B cell (primary cell): ENCODE results near the gene CACNA2D3.

ENCODE experiments used
- EZH2 ChIP-seq: IDR thresholded peaks from 2 replicates; pipeline ENCODE4 v1.6.1; 2012; ENCODE audit warnings: borderline replicate concordance, low read depth, mild to moderate bottlenecking, moderate library complexity, low read length; ENCODE audit not compliant: insufficient read depth, poor library complexity, severe bottlenecking
- TF ChIP-seq, protein P1 (sequence below): fragments of 200-600 bp; IDR thresholded peaks from one replicate; pipeline ENCODE4 v1.8.0; 2022; ENCODE audit warnings: antibody characterized with exemption, mild to moderate bottlenecking

GRCh38 chr3:54861248-54862067 is 739.1 kb downstream of the CACNA2D3 start:
- TF ChIP-seq, protein P1, sequence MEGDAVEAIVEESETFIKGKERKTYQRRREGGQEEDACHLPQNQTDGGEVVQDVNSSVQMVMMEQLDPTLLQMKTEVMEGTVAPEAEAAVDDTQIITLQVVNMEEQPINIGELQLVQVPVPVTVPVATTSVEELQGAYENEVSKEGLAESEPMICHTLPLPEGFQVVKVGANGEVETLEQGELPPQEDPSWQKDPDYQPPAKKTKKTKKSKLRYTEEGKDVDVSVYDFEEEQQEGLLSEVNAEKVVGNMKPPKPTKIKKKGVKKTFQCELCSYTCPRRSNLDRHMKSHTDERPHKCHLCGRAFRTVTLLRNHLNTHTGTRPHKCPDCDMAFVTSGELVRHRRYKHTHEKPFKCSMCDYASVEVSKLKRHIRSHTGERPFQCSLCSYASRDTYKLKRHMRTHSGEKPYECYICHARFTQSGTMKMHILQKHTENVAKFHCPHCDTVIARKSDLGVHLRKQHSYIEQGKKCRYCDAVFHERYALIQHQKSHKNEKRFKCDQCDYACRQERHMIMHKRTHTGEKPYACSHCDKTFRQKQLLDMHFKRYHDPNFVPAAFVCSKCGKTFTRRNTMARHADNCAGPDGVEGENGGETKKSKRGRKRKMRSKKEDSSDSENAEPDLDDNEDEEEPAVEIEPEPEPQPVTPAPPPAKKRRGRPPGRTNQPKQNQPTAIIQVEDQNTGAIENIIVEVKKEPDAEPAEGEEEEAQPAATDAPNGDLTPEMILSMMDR = no peak
- no peak for TF ChIP-seq EZH2
